K562 (cell line): ENCODE measurements around the gene KIAA0513. TPM values are rescaled to one million over a fixed set of nuclear protein-coding genes. Genes with fewer than 3 reads are reported as not detected.

Source experiments
- BMI1 ChIP-seq: fragments of 150-350 bp; IDR thresholded peaks from 2 replicates; pipeline ENCODE4 v1.6.1; 2014; ENCODE audit warnings: low read length
- BRD4 ChIP-seq: fragments of 200-600 bp; sonication (generic); IDR thresholded peaks from 2 replicates; pipeline ENCODE4 v1.6.1; 2017; ENCODE audit warnings: inconsistent platforms
- BRF1 ChIP-seq: IDR thresholded peaks from 3 replicates; pipeline ENCODE4 v1.6.1; 2011; ENCODE audit warnings: borderline replicate concordance, mild to moderate bottlenecking; ENCODE audit not compliant: insufficient read length; ENCODE audit errors: extremely low read depth
- CREB1 ChIP-seq, 2 experiments: sonication (generic) in 1 of 2; formaldehyde crosslinking in 1 of 2; IDR thresholded peaks; 2 replicates each; pipeline versions ENCODE4 v1.6.1 to v1.8.0; 2012 to 2022; ENCODE audit warnings: inconsistent platforms in 1 of 2, mild to moderate bottlenecking in 1 of 2, missing genetic modification reagents in 1 of 2, moderate library complexity in 1 of 2
- CXXC5 ChIP-seq: fragments of 250-450 bp; sonication (Bioruptor Pico); IDR thresholded peaks from 2 replicates; pipeline ENCODE4 v1.8.0; 2022; ENCODE audit warnings: inconsistent platforms, mild to moderate bottlenecking, moderate library complexity
- KAT2B ChIP-seq: IDR thresholded peaks from one replicate; pipeline ENCODE4 v1.6.1; 2012; ENCODE audit warnings: low read depth, mild to moderate bottlenecking, control low read depth, inconsistent platforms, low read length, moderate library complexity
- LEF1 ChIP-seq: fragments of 450-650 bp; IDR thresholded peaks from 2 replicates; pipeline ENCODE4 v1.6.1; 2016; ENCODE audit warnings: mild to moderate bottlenecking
- MEIS2 ChIP-seq: fragments of 450-650 bp; IDR thresholded peaks from 2 replicates; pipeline ENCODE4 v1.6.1; 2014; ENCODE audit warnings: mild to moderate bottlenecking; ENCODE audit not compliant: partially characterized antibody
- NFYB ChIP-seq: IDR thresholded peaks from 2 replicates; pipeline ENCODE4 v1.6.1; 2011; ENCODE audit warnings: mild to moderate bottlenecking, moderate library complexity; ENCODE audit not compliant: insufficient read length; ENCODE audit errors: extremely low read depth
- NR1H2 ChIP-seq: sonication (generic); formaldehyde crosslinking; IDR thresholded peaks from 2 replicates; pipeline ENCODE4 v1.4.0; 2020; ENCODE audit warnings: mild to moderate bottlenecking, missing genetic modification reagents
- NR3C1 ChIP-seq: sonication (generic); formaldehyde crosslinking; IDR thresholded peaks from 2 replicates; pipeline ENCODE4 v1.8.1; 2022; ENCODE audit warnings: missing genetic modification reagents
- PCBP2 ChIP-seq: fragments of 200-400 bp; formaldehyde crosslinking; IDR thresholded peaks from 2 replicates; pipeline ENCODE4 v1.6.1; 2018; ENCODE audit warnings: low read length, low read depth, mild to moderate bottlenecking, moderate library complexity; ENCODE audit not compliant: poor library complexity, severe bottlenecking
- PYGO2 ChIP-seq: fragments of 450-650 bp; IDR thresholded peaks from 2 replicates; pipeline ENCODE4 v1.6.1; 2016; ENCODE audit warnings: mild to moderate bottlenecking, missing genetic modification characterization, moderate library complexity, missing compliant biosample characterization
- RNF2 ChIP-seq: sonication (generic); IDR thresholded peaks from 2 replicates; pipeline ENCODE4 v1.6.1; 2016
- TCF7 ChIP-seq: sonication (generic); IDR thresholded peaks from 2 replicates; pipeline ENCODE4 v1.6.1; 2016; ENCODE audit warnings: antibody characterized with exemption, borderline replicate concordance
- THRAP3 ChIP-seq: fragments of 450-650 bp; IDR thresholded peaks from 2 replicates; pipeline ENCODE4 v1.6.1; 2016; ENCODE audit warnings: mild to moderate bottlenecking, inconsistent platforms, borderline replicate concordance
- YBX1 ChIP-seq: fragments of 450-650 bp; IDR thresholded peaks from 2 replicates; pipeline ENCODE4 v1.7.1; 2016; ENCODE audit warnings: mild to moderate bottlenecking
- ZNF121 ChIP-seq: sonication (generic); formaldehyde crosslinking; conservative IDR thresholded peaks from 2 replicates; pipeline ENCODE4 v1.8.0; 2022; ENCODE audit warnings: missing genetic modification reagents
- ZNF239 ChIP-seq: fragments of 250-450 bp; sonication (Bioruptor Pico); IDR thresholded peaks from 2 replicates; pipeline ENCODE4 v1.4.0; 2020; ENCODE audit warnings: mild to moderate bottlenecking
- polyA plus RNA-seq, 8 experiments: library from polyadenylated mRNA; depleted of rRNA in 4 of 8; stranded (reverse) in 5 of 8; unstranded in 3 of 8; fragments of >200 nt; fragmentation: Nextera tagmentation in 2 of 8; fragmentation: Illumina TruSeq in 1 of 8; extraction: Ambion mirVana in 2 of 8; extraction: Trizol in 1 of 8; gene quantifications; 2 replicates each; pipeline versions ENCODE4 v1.2.1 to v1.2.3, GENCODE V29; 2011 to 2014; ENCODE audit warnings: inconsistent platforms in 1 of 8, missing spikeins in 1 of 8
- total RNA-seq, 7 experiments: library from RNA; depleted of rRNA in 6 of 7; stranded (reverse); fragments of >200 nt in 6 of 7; fragmentation: Illumina TruSeq in 2 of 7; extraction: Trizol in 2 of 7; gene quantifications; 2 replicates each; pipeline versions ENCODE4 v1.2.1 to v1.2.3, GENCODE V29; 2011 to 2021; ENCODE audit warnings: low replicate concordance in 1 of 7
- TF ChIP-seq, protein P1 (sequence below): sonication (generic); formaldehyde crosslinking; IDR thresholded peaks from 2 replicates; pipeline ENCODE4 v1.8.1; 2023; ENCODE audit warnings: mild to moderate bottlenecking, missing genetic modification reagents
- TF ChIP-seq, protein P2 (sequence below), 2 experiments: fragments of 450-650 bp in 1 of 2; IDR thresholded peaks; 2 replicates each; pipeline ENCODE4 v1.6.1; 2011 to 2017; ENCODE audit warnings: low read depth in 2 of 2, antibody characterized with exemption in 1 of 2, borderline replicate concordance in 1 of 2, low read length in 1 of 2, mild to moderate bottlenecking in 1 of 2, mixed read lengths in 1 of 2; ENCODE audit not compliant: control insufficient read depth in 1 of 2
- TF ChIP-seq, protein P3 (sequence below): sonication (generic); formaldehyde crosslinking; IDR thresholded peaks from 2 replicates; pipeline ENCODE4 v1.8.0; 2022; ENCODE audit warnings: mild to moderate bottlenecking, low read depth, missing genetic modification reagents

Gene KIAA0513
- total and polyA plus RNA-seq, 9 of the 15 experiments (the other 6 are each of a cell fraction or from before 2014, with no cell fraction given), result 0.18 to 13.7 (median 10.2) TPM

DNA sequence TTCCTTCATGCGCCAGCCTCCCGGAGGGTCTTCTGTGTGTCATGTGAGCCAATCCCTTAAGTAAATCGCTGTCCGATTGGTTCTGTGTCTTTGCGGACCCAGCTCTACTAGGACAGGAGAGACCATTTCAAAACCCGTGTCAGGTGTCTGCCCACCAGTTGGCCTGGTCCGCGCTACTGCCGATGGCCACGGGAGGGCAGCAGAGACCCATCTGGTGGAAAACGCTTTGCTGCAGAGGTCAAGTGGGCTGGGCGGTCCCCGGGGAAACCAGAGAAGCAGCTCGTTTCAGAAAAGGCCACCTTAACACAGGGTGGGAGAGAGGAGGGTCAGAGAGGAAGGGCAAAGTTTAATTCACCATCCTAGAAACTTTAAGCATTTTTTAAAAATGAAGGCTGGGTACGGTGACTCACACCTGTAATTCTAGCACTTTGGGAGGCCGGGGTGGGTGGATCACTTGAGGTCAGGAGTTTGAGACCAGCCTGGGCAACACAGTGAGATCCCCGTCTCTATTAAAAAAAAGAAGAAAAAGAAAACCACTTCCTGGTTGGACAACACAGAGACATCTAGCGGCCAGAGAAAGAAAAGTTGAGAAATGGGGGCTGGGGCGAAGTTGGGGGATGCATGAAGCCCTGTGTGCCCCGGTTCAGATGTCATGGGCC, 87.4 kb downstream of the KIAA0513 start (continued):
- 0 out of 2 replicates have a peak, but pooled peaks have one; percentile 45 for TF ChIP-seq LEF1
- no peak for TF ChIP-seq BMI1
- TF ChIP-seq CREB1 (IDR thresholded peaks at IDR 0.05), result no peak
- TF ChIP-seq CREB1 (CRISPR knock-in tag; IDR thresholded peaks at IDR 0.05), result peak; percentile 44; the same call in 1 of the 2 replicates
- no peak for TF ChIP-seq RNF2
- TF ChIP-seq, protein P1, sequence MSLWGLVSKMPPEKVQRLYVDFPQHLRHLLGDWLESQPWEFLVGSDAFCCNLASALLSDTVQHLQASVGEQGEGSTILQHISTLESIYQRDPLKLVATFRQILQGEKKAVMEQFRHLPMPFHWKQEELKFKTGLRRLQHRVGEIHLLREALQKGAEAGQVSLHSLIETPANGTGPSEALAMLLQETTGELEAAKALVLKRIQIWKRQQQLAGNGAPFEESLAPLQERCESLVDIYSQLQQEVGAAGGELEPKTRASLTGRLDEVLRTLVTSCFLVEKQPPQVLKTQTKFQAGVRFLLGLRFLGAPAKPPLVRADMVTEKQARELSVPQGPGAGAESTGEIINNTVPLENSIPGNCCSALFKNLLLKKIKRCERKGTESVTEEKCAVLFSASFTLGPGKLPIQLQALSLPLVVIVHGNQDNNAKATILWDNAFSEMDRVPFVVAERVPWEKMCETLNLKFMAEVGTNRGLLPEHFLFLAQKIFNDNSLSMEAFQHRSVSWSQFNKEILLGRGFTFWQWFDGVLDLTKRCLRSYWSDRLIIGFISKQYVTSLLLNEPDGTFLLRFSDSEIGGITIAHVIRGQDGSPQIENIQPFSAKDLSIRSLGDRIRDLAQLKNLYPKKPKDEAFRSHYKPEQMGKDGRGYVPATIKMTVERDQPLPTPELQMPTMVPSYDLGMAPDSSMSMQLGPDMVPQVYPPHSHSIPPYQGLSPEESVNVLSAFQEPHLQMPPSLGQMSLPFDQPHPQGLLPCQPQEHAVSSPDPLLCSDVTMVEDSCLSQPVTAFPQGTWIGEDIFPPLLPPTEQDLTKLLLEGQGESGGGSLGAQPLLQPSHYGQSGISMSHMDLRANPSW (CRISPR knock-in tag), result no peak
- TF ChIP-seq CXXC5 (CRISPR knock-in tag), result peak; percentile 51
- TF ChIP-seq PYGO2 (tag), result no peak
- TF ChIP-seq, protein P2, sequence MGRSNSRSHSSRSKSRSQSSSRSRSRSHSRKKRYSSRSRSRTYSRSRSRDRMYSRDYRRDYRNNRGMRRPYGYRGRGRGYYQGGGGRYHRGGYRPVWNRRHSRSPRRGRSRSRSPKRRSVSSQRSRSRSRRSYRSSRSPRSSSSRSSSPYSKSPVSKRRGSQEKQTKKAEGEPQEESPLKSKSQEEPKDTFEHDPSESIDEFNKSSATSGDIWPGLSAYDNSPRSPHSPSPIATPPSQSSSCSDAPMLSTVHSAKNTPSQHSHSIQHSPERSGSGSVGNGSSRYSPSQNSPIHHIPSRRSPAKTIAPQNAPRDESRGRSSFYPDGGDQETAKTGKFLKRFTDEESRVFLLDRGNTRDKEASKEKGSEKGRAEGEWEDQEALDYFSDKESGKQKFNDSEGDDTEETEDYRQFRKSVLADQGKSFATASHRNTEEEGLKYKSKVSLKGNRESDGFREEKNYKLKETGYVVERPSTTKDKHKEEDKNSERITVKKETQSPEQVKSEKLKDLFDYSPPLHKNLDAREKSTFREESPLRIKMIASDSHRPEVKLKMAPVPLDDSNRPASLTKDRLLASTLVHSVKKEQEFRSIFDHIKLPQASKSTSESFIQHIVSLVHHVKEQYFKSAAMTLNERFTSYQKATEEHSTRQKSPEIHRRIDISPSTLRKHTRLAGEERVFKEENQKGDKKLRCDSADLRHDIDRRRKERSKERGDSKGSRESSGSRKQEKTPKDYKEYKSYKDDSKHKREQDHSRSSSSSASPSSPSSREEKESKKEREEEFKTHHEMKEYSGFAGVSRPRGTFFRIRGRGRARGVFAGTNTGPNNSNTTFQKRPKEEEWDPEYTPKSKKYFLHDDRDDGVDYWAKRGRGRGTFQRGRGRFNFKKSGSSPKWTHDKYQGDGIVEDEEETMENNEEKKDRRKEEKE (IDR thresholded peaks at IDR 0.05; ENCODE audit: borderline replicate concordance in 1 of 2, control insufficient read depth in 1 of 2, low read depth in 2 of 2, low read length in 1 of 2), result no peak
- no peak for TF ChIP-seq NFYB
- TF ChIP-seq YBX1, result no peak
- TF ChIP-seq KAT2B, result no peak
- TF ChIP-seq MEIS2, result no peak
- TF ChIP-seq NR1H2, result no peak
- peak; percentile 100 for TF ChIP-seq ZNF121 (CRISPR knock-in tag)
- TF ChIP-seq BRD4, result no peak
- no peak for TF ChIP-seq PCBP2
- TF ChIP-seq THRAP3, result peak; percentile 84; the same call in 1 of the 2 replicates
- TF ChIP-seq ZNF239, result no peak
- TF ChIP-seq NR3C1, result no peak
- TF ChIP-seq, protein P3, sequence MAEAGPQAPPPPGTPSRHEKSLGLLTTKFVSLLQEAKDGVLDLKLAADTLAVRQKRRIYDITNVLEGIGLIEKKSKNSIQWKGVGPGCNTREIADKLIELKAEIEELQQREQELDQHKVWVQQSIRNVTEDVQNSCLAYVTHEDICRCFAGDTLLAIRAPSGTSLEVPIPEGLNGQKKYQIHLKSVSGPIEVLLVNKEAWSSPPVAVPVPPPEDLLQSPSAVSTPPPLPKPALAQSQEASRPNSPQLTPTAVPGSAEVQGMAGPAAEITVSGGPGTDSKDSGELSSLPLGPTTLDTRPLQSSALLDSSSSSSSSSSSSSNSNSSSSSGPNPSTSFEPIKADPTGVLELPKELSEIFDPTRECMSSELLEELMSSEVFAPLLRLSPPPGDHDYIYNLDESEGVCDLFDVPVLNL (CRISPR knock-in tag), result no peak
- no peak for TF ChIP-seq TCF7
- TF ChIP-seq BRF1, result no peak
